Activated T-helper 1 cell treated with anti-CD3 and anti-CD28 coated beads, Interleukin-12 subunit alpha, Interleukin-12 subunit beta, Interleukin-2, Interleukin-4 antibody, amounts not matched to agents 30 ng/mL and 10 ng/mL and 1 ng/mL, durations not matched to agents 14 hours and 24 hours and 36 hours (primary cell): ENCODE data around the gene ZBTB3. TPM values are rescaled to one million over a fixed set of nuclear protein-coding genes. Genes with fewer than 3 reads are reported as not detected.

Experiments used
- DNase-seq: peaks from one replicate; pipeline ENCODE4 v3.0.0; 2021; ENCODE audit warnings: low spot score
- H3K27ac Mint-ChIP-seq: one replicate; pipeline ENCODE4 v1.8.0; 2021; ENCODE audit warnings: mild to moderate bottlenecking, mixed read lengths
- H3K27me3 Mint-ChIP-seq: one replicate; pipeline ENCODE4 v1.8.0; 2022; ENCODE audit warnings: mild to moderate bottlenecking, moderate library complexity, mixed read lengths; ENCODE audit not compliant: insufficient read depth
- H3K36me3 Mint-ChIP-seq: one replicate; pipeline ENCODE4 v1.8.0; 2021; ENCODE audit warnings: low read depth, mixed read lengths
- H3K4me1 Mint-ChIP-seq: one replicate; pipeline ENCODE4 v1.8.0; 2021; ENCODE audit warnings: low read depth, mixed read lengths
- H3K4me3 Mint-ChIP-seq: one replicate; pipeline ENCODE4 v1.8.0; 2021; ENCODE audit warnings: mild to moderate bottlenecking, moderate library complexity, mixed read lengths
- H3K9me3 Mint-ChIP-seq: one replicate; pipeline ENCODE4 v1.8.0; 2021; ENCODE audit warnings: mixed read lengths
- intact Hi-C: fragments of 100-400 bp; cut with micrococcal nuclease; formaldehyde crosslinking; loops from one replicate; pipeline ENCODE4 v1.15.1; 2024
- total RNA-seq: library from RNA; stranded (reverse); gene quantifications from 2 replicates; pipeline ENCODE4 v1.2.3, GENCODE V29; 2022

The ZBTB3 gene
- 8.7 and 9.1 TPM in 2 replicates for total RNA-seq

- no peaks in the 10 kb centered on the region for H3K9me3 Mint-ChIP-seq
- DNase-seq, result peak; percentile 95
- peak within 1 kb of the TSS; percentile 89 for H3K4me3 Mint-ChIP-seq
- H3K36me3 Mint-ChIP-seq, result peaks cover 6% of the 10 kb centered on the region
- H3K4me1 Mint-ChIP-seq, result peaks cover 12% of the 10 kb centered on the region
- peak within 1 kb of the TSS; percentile 91 for H3K27ac Mint-ChIP-seq
- intact Hi-C loops, result loop anchor here (1.0 to 5.0 kb wide), 10 partner anchors 7 to 142 kb away; partner anchors contain the start of genes EML3, GANAB, POLR2G and ROM1
- H3K27me3 Mint-ChIP-seq, result no peaks in the 10 kb centered on the region
These were observed at the start of gene ZBTB3 for GRCh38 chr11:62753736-62754603. ZBTB3 (minus strand) TSS chr11:62754160; CDS start chr11:62753664, 496 bp downstream.

DNA sequence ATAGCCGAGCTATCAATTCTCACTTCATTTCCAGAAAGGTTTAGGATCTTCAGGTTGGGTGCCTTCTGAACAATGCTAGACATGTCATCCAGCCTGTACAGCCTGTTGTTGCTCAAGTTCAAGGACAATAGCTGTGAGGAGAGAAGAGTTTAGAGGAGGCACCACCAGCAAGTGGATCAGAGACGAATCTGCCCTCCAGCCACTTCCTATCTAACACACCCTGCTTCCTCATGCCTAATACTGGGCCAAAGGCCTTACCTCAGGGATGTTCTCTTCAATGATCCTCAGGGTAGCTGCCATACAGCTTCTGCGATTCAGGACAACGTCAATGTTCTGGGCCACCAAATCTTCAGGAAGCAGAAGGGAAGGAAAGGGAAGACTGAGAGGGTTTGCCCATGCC lies 47.1 kb upstream of the ZBTB3 start:
- peaks cover 33% of the 10 kb centered on the region for H3K4me1 Mint-ChIP-seq
- no peak for DNase-seq
- intact Hi-C loops, result no loop called here
- H3K27ac Mint-ChIP-seq, result peak overlapping the region; percentile 29
- H3K9me3 Mint-ChIP-seq, result no peaks in the 10 kb centered on the region
- peaks cover 62% of the 10 kb centered on the region for H3K36me3 Mint-ChIP-seq
- H3K27me3 Mint-ChIP-seq, result peaks cover 2% of the 10 kb centered on the region
- no peak overlapping the region for H3K4me3 Mint-ChIP-seq

- Mint-ChIP-seq H3K9me3 (no peaks in the 10 kb centered on the region), H3K4me1 (peaks cover 26% of the 10 kb centered on the region), H3K27ac (no peak overlapping the region), H3K27me3 (no peaks in the 10 kb centered on the region), H3K36me3 (peaks cover 68% of the 10 kb centered on the region), H3K4me3 (no peak overlapping the region)
- intact Hi-C loops, result no loop called here
- DNase-seq, result no peak
These were observed 45.5 kb upstream of the ZBTB3 start for GRCh38 chr11:62799486-62799885.

DNA sequence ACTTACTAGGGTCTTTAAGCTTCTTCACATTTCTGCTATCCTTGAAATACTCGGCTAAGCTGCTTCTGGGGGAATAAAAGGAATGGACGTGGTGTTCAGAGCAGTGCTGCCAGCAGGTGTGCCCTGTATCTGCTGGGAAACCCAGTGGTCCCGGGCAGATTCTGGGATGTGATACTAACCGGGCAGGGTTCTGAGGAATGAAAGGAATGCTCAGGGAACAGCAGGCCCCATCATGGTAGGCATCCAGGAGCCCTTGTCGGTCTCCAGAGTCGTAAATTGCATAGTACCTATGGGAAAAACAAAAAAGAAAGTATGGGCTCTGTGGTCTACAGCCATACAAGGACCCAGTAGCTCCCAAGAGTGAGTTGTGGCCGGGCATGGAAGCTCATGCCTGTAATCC lies 42.3 kb upstream of the ZBTB3 start:
- peaks cover 15% of the 10 kb centered on the region for H3K4me1 Mint-ChIP-seq
- H3K36me3 Mint-ChIP-seq, result peaks cover 62% of the 10 kb centered on the region
- intact Hi-C loops, result no loop called here
- no peak overlapping the region for H3K27ac Mint-ChIP-seq
- no peak overlapping the region for H3K4me3 Mint-ChIP-seq
- no peaks in the 10 kb centered on the region for H3K9me3 Mint-ChIP-seq
- H3K27me3 Mint-ChIP-seq, result no peaks in the 10 kb centered on the region
- DNase-seq, result no peak

DNA sequence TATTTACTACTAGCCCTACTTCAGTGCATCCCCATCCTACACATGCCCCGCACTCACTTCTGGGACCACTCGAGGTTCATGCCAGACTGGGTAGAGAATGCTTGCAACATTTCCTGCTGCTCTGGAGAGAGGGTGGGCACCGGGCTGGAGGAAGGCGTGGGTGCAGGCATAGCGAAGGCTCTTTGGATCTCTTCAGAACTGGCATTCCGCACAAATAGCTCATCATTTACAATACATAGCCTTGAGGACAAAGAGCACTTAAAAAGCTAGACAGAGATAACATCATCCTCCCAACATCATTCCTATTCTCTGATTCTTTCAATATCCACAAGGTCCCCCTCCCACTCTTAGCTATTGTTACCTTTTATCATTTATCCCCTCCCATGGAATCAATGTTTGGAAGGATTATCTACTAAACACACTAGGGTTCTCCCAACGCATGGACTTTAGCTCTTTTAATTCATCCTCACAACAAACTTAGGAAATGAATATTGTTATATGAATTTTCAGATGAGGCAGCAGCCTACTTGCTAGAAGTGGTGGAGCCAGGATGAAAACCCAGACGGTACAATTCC lies 40.3 kb upstream of the ZBTB3 start:
- H3K4me1 Mint-ChIP-seq, result peaks cover 27% of the 10 kb centered on the region
- no peak overlapping the region for H3K4me3 Mint-ChIP-seq
- H3K9me3 Mint-ChIP-seq, result no peaks in the 10 kb centered on the region
- intact Hi-C loops, result no loop called here
- H3K27me3 Mint-ChIP-seq, result no peaks in the 10 kb centered on the region
- no peak overlapping the region for H3K27ac Mint-ChIP-seq
- DNase-seq, result no peak
- H3K36me3 Mint-ChIP-seq, result peaks cover 63% of the 10 kb centered on the region

DNA sequence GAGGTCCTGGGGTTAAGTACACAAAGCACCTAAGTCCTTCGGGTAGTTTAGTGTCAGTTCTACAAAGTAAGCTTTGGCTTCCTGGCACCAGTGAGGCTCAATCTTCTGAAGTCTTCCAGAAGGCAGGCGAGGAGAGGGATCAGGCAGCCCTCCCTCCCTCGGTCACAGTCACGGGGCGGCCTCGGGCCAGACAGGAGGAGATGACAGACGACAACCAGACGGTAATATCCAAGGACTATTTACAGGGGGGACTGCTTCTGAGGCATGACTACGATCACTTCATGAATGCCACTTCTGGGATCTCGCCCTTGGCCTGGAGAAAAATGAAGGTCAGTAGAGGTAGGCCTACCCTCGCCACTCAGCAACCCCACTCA lies 38.2 kb upstream of the ZBTB3 start:
- Mint-ChIP-seq H3K4me1 (peaks cover 40% of the 10 kb centered on the region), H3K27ac (peak overlapping the region; percentile 77), H3K4me3 (peak overlapping the region; percentile 91), H3K27me3 (no peaks in the 10 kb centered on the region), H3K36me3 (peaks cover 55% of the 10 kb centered on the region), H3K9me3 (no peaks in the 10 kb centered on the region)
- DNase-seq, result no peak
- intact Hi-C loops, result loop anchor here (1.0 kb wide), 2 partner anchors 21 to 40 kb away; partner anchors contain the start of genes STX5, TAF6L and TEX54

DNA sequence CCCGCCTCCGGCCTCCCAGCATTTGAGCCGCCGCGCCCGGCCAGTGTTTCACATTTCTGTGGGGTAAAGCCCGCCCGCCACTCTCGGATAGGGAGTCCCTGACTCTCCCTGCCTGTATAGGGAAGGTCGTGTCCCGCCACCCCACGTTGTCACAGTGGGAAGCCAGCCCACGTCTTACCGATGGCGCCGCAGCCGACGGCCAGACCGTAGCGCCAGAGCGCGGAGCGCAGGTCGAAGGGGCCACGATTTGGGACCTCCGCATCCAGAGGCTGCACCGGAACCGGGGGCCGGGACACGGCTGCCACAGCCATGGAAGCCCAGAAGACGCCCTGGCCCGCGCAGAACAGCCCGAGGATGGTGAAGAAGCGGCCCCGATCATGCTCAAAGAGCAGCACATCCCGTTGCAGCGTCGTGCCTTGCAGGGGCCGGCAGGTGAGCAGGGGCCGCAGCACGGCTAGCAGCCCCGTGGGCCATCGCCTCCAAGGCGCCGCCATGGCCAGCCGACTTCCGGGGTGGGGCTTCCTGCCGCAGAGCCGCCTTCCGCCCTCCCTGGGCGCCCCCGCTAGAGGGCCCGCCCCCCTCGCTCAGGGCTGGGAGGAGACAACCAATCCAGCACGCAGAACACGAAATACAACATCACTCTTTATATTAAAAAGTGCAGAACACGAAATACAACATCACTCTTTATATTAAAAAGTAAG lies 37.7 kb upstream of the ZBTB3 start, which contains the start of gene TMEM223:
Gene TMEM223, minus strand, starts transcription at position 506 of the 701 bp plus-strand sequence. Its CDS starts 12 bp downstream, at position 494.
- peaks cover 55% of the 10 kb centered on the region for H3K36me3 Mint-ChIP-seq
- peak; percentile 89 for DNase-seq
- H3K9me3 Mint-ChIP-seq, result no peaks in the 10 kb centered on the region
- peak within 1 kb of the TSS; percentile 77 for H3K27ac Mint-ChIP-seq
- intact Hi-C loops, result loop anchor here (1.0 kb wide), 3 partner anchors 14 to 41 kb away; partner anchors contain the start of genes NXF1, STX5, TAF6L and TEX54
- H3K4me3 Mint-ChIP-seq, result peak within 1 kb of the TSS; percentile 91
- H3K4me1 Mint-ChIP-seq, result peaks cover 40% of the 10 kb centered on the region
- H3K27me3 Mint-ChIP-seq, result no peaks in the 10 kb centered on the region

GRCh38 chr11:62789576-62789975 lies 35.6 kb upstream of the ZBTB3 start:
- H3K9me3 Mint-ChIP-seq, result no peaks in the 10 kb centered on the region
- H3K27me3 Mint-ChIP-seq, result no peaks in the 10 kb centered on the region
- peak overlapping the region; percentile 57 for H3K27ac Mint-ChIP-seq
- intact Hi-C loops, result no loop called here
- DNase-seq, result no peak
- H3K4me3 Mint-ChIP-seq, result peak overlapping the region; percentile 95
- peaks cover 49% of the 10 kb centered on the region for H3K4me1 Mint-ChIP-seq
- peaks cover 44% of the 10 kb centered on the region for H3K36me3 Mint-ChIP-seq

GRCh38 chr11:62788991-62789390 lies 35.0 kb upstream of the ZBTB3 start:
- intact Hi-C loops, result no loop called here

DNA sequence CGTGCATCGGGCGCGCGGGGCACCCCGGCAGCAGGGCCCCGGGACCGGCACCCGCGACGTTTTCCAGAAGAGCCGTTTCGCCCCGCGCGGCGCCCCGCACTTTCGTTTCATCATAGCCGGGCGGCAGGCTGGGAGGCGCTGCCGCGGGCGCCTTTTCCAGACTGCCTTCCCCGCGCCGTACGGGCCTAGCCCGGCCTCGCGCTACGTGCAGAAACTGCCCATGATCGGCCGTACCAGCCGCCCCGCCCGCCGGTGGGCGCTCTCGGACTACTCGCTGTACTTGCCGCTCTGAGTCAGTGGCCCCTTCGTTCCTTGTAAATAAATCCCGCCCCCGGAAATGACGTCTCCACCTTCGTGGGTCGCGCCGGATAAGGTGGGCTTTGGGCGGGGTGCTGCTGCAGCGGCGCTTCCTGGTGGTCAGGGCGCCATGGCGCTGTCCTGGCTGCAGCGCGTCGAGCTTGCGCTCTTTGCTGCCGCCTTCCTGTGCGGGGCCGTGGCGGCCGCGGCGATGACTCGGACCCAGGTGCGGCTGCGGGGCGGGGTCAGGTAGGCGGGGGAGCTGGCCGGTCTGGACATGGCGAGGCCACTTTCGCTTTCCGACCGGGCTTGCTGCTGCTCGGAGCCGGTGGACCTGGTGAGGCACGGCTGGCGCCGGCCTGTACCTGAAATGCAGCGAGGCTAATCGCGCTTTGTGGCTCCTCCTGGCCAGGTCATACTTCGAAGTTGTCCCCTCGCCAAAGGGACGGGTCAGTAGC lies 33.2 kb upstream of the ZBTB3 start, which contains the start of gene TMEM179B:
Gene TMEM179B, plus strand, starts transcription at position 398 of the 755 bp plus-strand sequence. Its CDS starts 30 bp downstream, at position 428.
- Mint-ChIP-seq H3K27me3 (no peaks in the 10 kb centered on the region), H3K9me3 (no peaks in the 10 kb centered on the region), H3K27ac (peak within 1 kb of the TSS; percentile 94), H3K36me3 (peaks cover 31% of the 10 kb centered on the region), H3K4me1 (peaks cover 42% of the 10 kb centered on the region), H3K4me3 (peak within 1 kb of the TSS; percentile 95)
- DNase-seq, result peak; percentile 96
- intact Hi-C loops, result loop anchor here (1.0 kb wide), 8 partner anchors 18 to 196 kb away; partner anchors contain the start of genes NXF1, POLR2G, SLC3A2 and STX5

More at GRCh38 chr11:62788991-62789390, 35.0 kb upstream of the ZBTB3 start:
- no peaks in the 10 kb centered on the region for H3K9me3 Mint-ChIP-seq
- H3K27ac Mint-ChIP-seq, result peak overlapping the region; percentile 57
- DNase-seq, result no peak
- no peaks in the 10 kb centered on the region for H3K27me3 Mint-ChIP-seq
- H3K4me1 Mint-ChIP-seq, result peaks cover 49% of the 10 kb centered on the region
- peak overlapping the region; percentile 95 for H3K4me3 Mint-ChIP-seq
- peaks cover 38% of the 10 kb centered on the region for H3K36me3 Mint-ChIP-seq

DNA sequence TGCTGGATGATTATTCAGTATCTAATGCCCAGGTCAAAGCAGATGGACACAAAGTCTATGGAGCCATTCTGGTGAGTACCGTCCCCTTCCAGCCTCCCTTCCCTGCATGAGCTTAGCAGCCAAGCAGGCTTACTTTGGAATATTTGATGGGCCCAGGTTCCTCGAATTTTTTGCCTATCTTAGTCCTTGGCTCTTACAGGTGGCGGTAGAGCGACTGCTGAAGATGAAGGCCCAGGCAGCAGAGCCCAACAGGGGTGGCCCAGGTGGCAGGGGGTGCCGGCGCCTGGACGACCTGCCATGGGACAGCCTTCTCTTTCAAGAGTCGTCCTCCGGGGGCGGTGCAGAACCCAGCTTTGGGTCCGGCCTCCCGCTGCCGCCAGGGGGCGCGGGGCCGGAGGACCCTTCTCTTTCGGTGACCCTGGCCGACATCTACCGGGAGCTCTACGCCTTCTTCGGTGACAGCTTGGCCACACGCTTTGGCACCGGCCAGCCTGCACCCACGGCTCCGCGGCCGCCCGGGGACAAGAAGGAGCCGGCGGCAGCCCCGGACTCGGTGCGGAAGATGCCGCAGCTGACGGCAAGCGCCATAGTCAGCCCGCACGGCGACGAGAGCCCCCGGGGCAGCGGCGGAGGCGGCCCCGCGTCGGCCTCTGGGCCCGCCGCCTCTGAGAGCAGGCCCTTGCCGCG lies 32.5 kb upstream of the ZBTB3 start:
- Mint-ChIP-seq H3K27me3 (no peaks in the 10 kb centered on the region), H3K36me3 (peaks cover 28% of the 10 kb centered on the region), H3K27ac (peak overlapping the region; percentile 80), H3K4me1 (peaks cover 39% of the 10 kb centered on the region), H3K9me3 (no peaks in the 10 kb centered on the region), H3K4me3 (peak overlapping the region; percentile 91)
- intact Hi-C loops, result loop anchor here (1.0 kb wide), 11 partner anchors 15 to 195 kb away; partner anchors contain the start of genes NXF1, POLR2G, SLC3A2 and STX5
- peak; percentile 85 for DNase-seq
